GM21390 (cell line): ENCODE data around the gene KLHL6.

ENCODE experiments used
- ATAC-seq: cut with Tn5 transposase; IDR thresholded peaks from one replicate; pipeline ENCODE4 v1.9.1; 2021; ENCODE audit not compliant: unreplicated experiment

The KLHL6 gene

DNA sequence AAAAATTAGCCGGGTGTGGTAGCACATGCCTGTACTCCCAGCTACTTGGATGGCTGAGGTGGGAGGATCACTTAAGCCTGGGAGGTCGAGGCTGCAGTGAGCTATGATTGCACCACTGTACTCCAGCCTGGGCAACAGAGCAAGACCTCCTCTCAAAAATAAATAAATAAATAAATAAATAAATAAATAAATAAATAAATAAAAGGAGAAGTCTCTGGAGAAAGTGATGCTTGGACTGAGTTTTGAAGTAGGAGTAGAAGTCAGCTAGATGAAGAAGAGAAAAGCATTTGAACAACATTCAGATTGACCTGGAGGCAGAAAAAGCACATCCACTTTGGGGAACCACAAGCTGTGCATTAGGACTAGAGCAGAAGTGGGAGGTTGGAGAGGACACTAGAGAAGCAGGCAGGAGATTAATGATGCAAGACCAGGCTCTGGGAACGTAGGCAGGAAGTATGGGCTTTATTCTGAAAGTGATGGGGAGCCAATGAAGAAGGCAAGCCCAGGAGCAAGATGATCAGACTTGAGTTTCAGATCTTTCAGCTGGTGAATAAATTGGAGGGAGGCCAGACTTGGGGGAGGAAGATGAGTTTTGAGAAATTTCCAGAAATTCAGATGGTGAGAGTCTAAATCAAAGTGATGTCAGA, 48.7 kb downstream of the KLHL6 start:
- no peak for ATAC-seq

DNA sequence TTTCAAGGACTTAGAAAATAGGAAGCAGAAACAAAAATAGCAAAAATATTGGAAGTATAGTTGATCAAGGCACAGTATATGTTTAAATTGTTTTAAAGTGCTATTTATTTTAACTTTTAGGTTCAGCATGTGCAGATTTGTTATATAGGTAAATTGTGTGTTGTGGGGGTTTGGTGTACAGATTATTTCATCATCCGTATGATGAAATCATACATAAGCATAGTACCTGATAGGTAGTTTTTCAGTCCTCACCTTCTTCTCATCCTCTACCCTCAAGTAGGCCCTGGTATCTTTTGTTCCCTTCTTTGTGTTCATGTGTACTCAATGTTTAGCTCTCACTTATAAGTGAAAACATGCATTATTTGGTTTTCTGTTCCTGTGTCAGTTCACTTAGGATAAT, 50.9 kb downstream of the KLHL6 start:
- no peak for ATAC-seq

- ATAC-seq: no peak
Observed at GRCh38 chr3:183503746-183504145, 51.8 kb downstream of the KLHL6 start.

GRCh38 chr3:183502237-183503181, 53.0 kb downstream of the KLHL6 start:
- no peak for ATAC-seq

GRCh38 chr3:183500981-183501704, 54.4 kb downstream of the KLHL6 start:
- ATAC-seq: no peak

- ATAC-seq: no peak
Observed at GRCh38 chr3:183500319-183500718, 55.2 kb downstream of the KLHL6 start.

- no peak for ATAC-seq
Observed at GRCh38 chr3:183498634-183499033, 56.9 kb downstream of the KLHL6 start.

DNA sequence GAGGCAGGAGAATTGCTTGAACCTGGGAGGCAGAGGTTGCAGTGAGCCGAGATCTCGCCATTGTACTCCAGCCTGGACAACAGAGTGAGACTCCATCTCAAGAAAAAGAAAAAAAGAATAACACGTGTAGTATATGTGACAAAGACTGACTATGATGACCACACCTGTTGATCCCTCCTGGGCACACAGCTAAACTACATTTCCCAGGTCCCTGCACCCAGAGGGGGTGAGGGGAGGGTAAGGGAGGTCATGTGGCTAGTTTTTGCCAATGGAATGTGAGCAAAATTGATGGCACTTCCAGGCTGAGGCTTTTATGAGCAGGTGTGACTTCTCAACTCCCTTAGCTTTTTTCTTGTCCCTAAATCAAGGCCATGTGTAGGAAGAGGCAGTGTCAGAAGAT, 58.2 kb downstream of the KLHL6 start:
- ATAC-seq: no peak

DNA sequence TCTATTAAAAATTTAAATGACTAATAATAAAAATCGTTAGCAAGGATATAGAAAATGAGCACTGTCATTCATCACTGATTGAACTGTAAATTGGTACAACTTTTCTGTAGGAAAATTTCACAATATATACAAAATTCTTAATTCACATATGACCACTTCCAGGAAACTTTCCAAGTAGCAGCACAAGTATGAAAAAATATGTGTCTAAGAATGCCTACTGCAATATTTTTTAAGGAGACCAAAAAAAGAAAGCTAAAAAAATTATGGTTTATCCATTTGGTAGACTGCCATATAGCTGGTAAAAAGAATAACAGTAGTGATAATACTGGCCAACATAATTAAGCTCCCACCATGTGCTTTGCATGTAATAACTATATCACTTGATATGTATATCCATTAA, 59.2 kb downstream of the KLHL6 start:
- ATAC-seq: no peak

DNA sequence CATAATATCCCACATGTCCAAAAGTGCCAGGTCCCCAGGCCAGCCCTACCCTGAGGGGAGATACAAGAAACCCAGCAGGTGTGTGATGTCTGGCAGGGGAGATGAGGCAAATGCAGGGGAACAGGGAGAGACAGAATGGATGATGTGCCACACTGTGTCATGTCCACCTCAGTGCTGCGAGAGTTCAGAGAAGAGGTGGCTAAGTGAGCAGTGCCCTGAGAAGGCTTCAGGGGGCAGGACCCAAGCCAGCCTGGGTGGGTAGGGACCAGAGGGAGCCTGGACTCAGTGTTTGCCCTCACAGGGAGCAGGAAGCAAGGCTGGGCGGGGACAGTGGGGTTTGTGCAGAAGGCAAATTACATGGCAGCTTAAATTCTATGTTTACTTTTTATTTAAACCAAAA, 61.2 kb downstream of the KLHL6 start:
- ATAC-seq: no peak

- ATAC-seq: no peak
Observed at GRCh38 chr3:183493296-183494045, 62.0 kb downstream of the KLHL6 start.

- ATAC-seq: no peak
Observed at GRCh38 chr3:183492849-183493179, 62.7 kb downstream of the KLHL6 start.

DNA sequence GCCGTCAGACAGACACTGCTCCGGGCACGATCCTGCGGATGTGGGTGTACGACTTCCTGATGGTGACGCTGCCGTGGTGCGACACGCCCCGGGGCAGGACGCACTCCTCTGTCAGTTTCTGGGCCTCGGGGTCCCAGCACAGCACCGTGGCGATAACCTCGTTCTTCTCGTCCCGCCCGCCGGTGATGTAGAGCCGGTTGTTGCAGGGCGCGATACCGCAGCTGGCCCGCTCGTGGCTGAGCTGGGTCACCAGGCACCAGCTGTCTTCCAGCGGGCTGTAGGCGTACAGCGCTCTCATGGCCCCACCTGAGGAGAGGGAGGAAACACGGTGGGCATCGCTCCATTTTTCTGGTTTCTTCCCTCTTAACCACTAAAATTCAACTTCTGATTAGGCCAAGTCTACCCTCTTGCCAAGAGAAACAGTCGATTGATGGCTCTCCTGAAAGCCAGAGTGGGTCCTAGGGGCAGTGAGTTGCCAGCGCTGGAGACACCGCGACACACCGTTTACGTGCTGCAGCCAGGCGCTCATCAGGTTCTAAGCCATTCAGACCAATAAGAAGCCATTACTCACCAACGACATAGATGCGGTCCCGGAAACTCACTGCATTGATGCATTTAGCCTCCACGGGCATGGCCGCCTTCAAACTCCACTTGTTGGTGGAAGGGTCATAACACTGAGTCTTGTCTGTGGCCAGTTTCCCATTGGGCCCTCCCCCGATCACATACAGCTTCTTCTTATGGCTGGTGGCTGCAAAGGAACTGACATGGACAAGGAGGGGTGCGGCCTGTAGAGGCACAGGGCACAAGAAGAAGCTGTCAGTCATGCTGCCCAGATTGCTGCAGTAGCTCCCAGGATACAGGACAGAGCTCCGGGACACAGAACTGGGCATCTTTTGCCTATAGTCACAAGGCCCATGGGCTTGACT, 63.3 kb downstream of the KLHL6 start:
- ATAC-seq: no peak

DNA sequence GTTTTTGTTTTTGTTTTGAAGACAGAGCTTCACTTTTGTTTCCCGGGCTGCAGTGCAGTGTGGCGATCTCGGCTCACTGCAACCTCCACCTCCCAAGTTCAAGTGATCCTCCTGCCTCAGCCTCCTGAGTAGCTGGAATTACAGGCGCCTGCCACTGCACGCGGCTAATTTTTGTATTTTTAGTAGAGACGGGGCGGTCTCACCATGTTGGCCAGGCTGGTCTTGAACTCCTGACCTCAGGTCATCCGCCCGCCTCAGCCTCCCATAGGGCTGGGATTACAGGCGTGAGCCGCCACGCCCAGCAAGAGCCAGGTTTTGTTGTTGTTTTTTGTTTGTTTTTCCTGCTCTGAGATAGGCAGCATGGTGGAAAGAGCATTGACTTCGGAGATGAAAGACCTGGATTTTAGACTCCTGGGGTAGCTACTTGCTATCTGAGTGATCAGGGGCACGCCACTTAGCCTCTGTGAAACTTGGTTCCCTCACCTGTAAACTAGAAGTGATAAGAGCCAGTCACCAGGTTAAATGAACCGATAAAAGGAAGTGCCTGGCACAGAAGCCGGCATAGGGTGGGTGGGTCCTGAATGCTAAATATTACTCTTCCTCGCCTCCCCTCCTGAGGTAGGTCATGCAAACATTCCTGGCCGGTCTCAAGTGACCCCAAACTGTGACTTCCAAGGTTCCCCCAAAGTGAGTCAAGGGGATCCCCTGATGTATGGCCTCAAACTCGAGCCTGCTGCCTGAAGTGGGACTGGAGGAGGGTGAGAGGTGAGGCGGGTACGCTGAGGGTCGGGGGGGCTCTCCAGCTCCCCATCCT, 64.2 kb downstream of the KLHL6 start:
- ATAC-seq: no peak

DNA sequence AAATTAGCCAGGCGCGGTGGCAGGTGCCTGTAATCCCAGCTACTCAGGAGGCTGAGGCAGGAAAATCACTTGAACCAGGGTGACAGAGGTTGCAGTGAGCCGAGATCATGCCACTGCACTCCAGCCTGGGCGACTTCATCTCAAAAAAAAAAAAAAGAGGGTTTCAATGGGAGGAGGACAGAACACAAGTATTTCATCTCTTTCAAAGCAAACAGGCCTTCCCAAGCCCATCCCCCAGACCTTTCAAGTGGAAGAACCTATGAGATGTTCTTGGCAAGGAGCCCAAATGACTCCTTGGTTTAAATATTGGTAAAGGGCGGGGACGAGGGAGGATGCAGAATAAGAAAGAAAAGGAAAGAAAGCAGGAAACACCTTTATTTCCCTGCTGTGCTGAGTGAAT, 64.9 kb downstream of the KLHL6 start:
- no peak for ATAC-seq

GRCh38 chr3:183490211-183490601, 65.3 kb downstream of the KLHL6 start:
- ATAC-seq: no peak

- no peak for ATAC-seq
Observed at GRCh38 chr3:183489455-183490210, 65.9 kb downstream of the KLHL6 start.

DNA sequence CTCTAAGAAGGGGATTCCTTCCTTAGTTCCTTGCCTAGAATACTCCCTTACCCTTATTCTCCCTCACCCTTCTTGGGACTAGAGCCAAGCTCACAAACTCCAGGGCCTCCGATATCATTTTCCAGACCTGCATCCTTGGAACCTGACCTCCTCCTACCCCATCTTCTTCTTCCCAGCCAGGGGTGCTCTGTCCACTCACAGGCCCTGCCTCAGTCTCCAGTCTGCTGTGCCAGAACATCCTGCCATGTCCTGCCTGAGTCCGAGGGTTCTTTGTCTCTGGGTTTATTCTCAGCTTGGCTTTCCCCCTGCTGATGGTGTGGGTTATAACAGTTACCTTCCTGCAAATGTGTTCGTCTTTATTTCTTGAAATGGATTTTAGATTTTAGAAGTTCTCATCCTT, 67.2 kb downstream of the KLHL6 start:
- ATAC-seq: no peak

DNA sequence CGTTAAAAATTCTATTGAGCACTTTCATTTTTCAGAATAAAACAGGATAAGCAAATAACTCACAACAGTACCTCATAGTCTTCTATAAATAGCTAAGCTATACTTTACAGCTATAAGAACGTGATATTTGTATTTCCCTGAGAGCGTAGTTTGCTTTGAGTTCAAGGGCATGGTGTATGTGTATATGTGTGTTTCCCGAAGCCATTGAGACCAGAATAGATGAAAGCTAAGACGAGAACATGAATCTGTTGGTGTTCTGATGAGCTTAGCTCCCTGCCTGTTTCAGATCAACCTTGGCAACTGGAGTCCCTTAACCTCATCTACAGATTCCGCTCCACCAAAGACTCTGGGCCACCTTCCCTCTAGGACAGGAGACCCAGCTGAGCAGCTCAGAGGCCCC, 67.6 kb downstream of the KLHL6 start:
- no peak for ATAC-seq
